Measurements from ENCODE around the gene CRB1. TPM values are rescaled to one million over a fixed set of nuclear protein-coding genes. Genes with fewer than 3 reads are reported as not detected.

The CRB1 gene
- total RNA-seq, 3 donors from 2014 or later (not counting 1 experiment from before 2014, with no cell fraction given) = 0.36 to 0.83 TPM; not detected in 1

DNA sequence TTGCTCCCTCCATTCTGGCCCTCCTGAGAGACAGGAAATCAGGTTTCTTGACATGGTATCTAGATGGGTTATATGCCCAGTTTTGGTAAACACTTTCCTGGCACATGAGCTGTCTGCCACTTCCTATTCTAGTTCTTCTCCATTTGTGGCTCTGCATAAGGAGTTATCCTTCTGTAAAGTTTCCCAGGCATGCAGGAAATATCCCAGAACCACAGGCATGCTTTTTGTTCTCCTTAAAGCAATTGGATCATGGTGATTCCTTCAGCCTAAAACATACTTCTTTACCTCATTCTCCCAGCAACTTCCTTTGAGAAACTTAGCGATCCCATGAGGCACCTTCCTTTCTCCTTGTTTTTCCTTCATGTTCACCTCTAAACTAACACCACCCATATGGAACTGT lies 199.8 kb downstream of the CRB1 start:
- intact Hi-C loops (cut with micrococcal nuclease) = no loop called here
- Mint-ChIP-seq H3K9me3 (no peaks in the 10 kb centered on the region), H3K36me3 (no peaks in the 10 kb centered on the region), H3K27ac (no peak overlapping the region), H3K4me1 (peaks cover 0 to 10% of the 10 kb centered on the region in 2 donors), H3K4me3 (no peak overlapping the region), H3K27me3 (ENCODE audit: low read depth in 2 of 2) (peaks cover 0 to 7% of the 10 kb centered on the region in 2 donors)
- Histone ChIP-seq H3K4me3 (ENCODE audit: low read length) (no peak overlapping the region), H3K36me3 (ENCODE audit: control insufficient read depth, insufficient read depth, low read length) (no peaks in the 10 kb centered on the region), H3K4me1 (ENCODE audit: control insufficient read depth, insufficient read depth, low read length) (no peaks in the 10 kb centered on the region), H3K9me3 (ENCODE audit: control insufficient read depth, insufficient read depth, low read length) (no peaks in the 10 kb centered on the region), H3K27ac (ENCODE audit: low read length) (no peak overlapping the region), H3K27me3 (ENCODE audit: control insufficient read depth, insufficient read depth, low read length) (no peaks in the 10 kb centered on the region)
- DNase-seq = no peak
- WGBS (ENCODE audit: insufficient coverage) = 100% methylated on average over 1 of the region's 1 CpG
- TF ChIP-seq, protein P1, sequence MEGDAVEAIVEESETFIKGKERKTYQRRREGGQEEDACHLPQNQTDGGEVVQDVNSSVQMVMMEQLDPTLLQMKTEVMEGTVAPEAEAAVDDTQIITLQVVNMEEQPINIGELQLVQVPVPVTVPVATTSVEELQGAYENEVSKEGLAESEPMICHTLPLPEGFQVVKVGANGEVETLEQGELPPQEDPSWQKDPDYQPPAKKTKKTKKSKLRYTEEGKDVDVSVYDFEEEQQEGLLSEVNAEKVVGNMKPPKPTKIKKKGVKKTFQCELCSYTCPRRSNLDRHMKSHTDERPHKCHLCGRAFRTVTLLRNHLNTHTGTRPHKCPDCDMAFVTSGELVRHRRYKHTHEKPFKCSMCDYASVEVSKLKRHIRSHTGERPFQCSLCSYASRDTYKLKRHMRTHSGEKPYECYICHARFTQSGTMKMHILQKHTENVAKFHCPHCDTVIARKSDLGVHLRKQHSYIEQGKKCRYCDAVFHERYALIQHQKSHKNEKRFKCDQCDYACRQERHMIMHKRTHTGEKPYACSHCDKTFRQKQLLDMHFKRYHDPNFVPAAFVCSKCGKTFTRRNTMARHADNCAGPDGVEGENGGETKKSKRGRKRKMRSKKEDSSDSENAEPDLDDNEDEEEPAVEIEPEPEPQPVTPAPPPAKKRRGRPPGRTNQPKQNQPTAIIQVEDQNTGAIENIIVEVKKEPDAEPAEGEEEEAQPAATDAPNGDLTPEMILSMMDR (IDR thresholded peaks at IDR 0.05) = no peak
- ATAC-seq = no peak

- Histone ChIP-seq H3K4me3 (ENCODE audit: low read length) (no peak overlapping the region), H3K36me3 (ENCODE audit: control insufficient read depth, insufficient read depth, low read length) (no peaks in the 10 kb centered on the region), H3K27ac (ENCODE audit: low read length) (no peak overlapping the region), H3K27me3 (ENCODE audit: control insufficient read depth, insufficient read depth, low read length) (no peaks in the 10 kb centered on the region), H3K9me3 (ENCODE audit: control insufficient read depth, insufficient read depth, low read length) (no peaks in the 10 kb centered on the region), H3K4me1 (ENCODE audit: control insufficient read depth, insufficient read depth, low read length) (no peaks in the 10 kb centered on the region)
- DNase-seq (no peak), ATAC-seq (no peak)
- Mint-ChIP-seq H3K4me3 (no peak overlapping the region), H3K27ac (no peak overlapping the region), H3K36me3 (no peaks in the 10 kb centered on the region), H3K27me3 (ENCODE audit: low read depth in 2 of 2) (peaks cover 0 to 7% of the 10 kb centered on the region in 2 donors), H3K9me3 (no peaks in the 10 kb centered on the region), H3K4me1 (peaks cover 0 to 10% of the 10 kb centered on the region in 2 donors)
- intact Hi-C loops (cut with micrococcal nuclease) = no loop called here
- TF ChIP-seq, protein P1 (IDR thresholded peaks at IDR 0.05) = no peak
- 64% methylated on average over 9 of the region's 9 CpGs for WGBS (ENCODE audit: insufficient coverage)
Observed at GRCh38 chr1:197468543-197469175, 200.6 kb downstream of the CRB1 start.

DNA sequence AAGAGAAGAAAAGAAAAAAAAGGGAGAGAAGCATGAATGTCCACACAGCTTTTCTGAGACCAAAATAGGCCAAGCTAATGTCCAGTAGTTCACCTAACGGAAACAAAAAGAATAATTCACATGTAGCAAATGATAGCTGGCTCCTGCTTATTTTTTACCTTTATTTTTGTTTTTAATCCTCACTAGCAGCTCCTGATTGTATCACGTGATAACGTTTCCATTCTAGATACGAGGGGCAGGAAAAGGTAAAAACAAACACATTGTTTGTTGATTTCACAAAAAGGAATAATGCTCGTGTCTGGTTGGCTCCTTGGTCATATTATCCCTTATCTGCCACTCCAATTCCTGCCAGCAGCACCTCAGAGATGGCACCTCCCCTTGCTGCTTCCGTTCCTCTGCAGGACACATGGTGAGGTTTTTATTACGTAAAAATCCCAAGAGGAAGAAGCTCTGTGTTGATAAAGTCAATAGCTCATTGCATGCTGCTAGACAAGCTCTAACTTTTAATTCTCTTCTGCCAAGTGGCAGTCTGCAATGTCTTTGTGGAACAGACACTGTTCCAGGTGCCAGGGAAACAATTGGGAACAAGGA lies 201.7 kb downstream of the CRB1 start:
- Histone ChIP-seq H3K9me3 (ENCODE audit: control insufficient read depth, insufficient read depth, low read length) (no peaks in the 10 kb centered on the region), H3K27me3 (ENCODE audit: control insufficient read depth, insufficient read depth, low read length) (no peaks in the 10 kb centered on the region), H3K4me3 (ENCODE audit: low read length) (no peak overlapping the region), H3K4me1 (ENCODE audit: control insufficient read depth, insufficient read depth, low read length) (no peaks in the 10 kb centered on the region), H3K36me3 (ENCODE audit: control insufficient read depth, insufficient read depth, low read length) (no peaks in the 10 kb centered on the region), H3K27ac (ENCODE audit: low read length) (no peak overlapping the region)
- peaks cover 0 to 10% of the 10 kb centered on the region in 2 donors for H3K4me1 Mint-ChIP-seq
- no peak overlapping the region for H3K27ac Mint-ChIP-seq
- no peak for ATAC-seq
- WGBS (ENCODE audit: insufficient coverage) = 33% methylated on average over 7 of the region's 7 CpGs
- H3K9me3 Mint-ChIP-seq = no peaks in the 10 kb centered on the region
- no peak overlapping the region for H3K4me3 Mint-ChIP-seq
- H3K27me3 Mint-ChIP-seq (ENCODE audit: low read depth in 2 of 2) = peaks cover 0 to 7% of the 10 kb centered on the region in 2 donors
- no peaks in the 10 kb centered on the region for H3K36me3 Mint-ChIP-seq
- intact Hi-C loops (cut with micrococcal nuclease) = no loop called here
- TF ChIP-seq, protein P1 (IDR thresholded peaks at IDR 0.05) = no peak
- no peak for DNase-seq

All from natural killer cell (primary cell).